IMR-90 (cell line): ENCODE data around the gene OR6F1. TPM values are rescaled to one million over a fixed set of nuclear protein-coding genes. Genes with fewer than 3 reads are reported as not detected.

Source experiments
- ATAC-seq: fragments of 200-7000 bp; cut with Tn5 transposase; 2 replicates; pipeline ENCODE4 v1.9.1; 2020; ENCODE audit warnings: low read depth, mild to moderate bottlenecking, moderate library complexity
- BruUV-seq: library from RNA; stranded (reverse); fragments of 400-500 nt; replicated peaks from 2 replicates; lab custom pipeline; 2021; lab: Mats Ljungman, UMichigan
- CTCF ChIA-PET: fragments of 300-600 bp; formaldehyde crosslinking; extraction: SDS; loops from one replicate; lab custom pipeline; 2021; ENCODE audit warnings: antibody characterized with exemption; lab: Yijun Ruan, JAX
- POLR2A ChIA-PET: fragments of 300-600 bp; sonication (Branson Sonifier 250); formaldehyde crosslinking; loops from one replicate; lab custom pipeline; 2022; ENCODE audit warnings: antibody characterized with exemption; ENCODE audit not compliant: unreplicated experiment; lab: Charles Lee
- DNase-seq: peaks from one replicate; pipeline ENCODE4 v3.0.0; 2013
- H2AFZ ChIP-seq: replicated peaks from 2 replicates; pipeline ENCODE3; 2013; ENCODE audit warnings: low read length, mild to moderate bottlenecking; ENCODE audit not compliant: poor library complexity
- H2AK5ac ChIP-seq: 2 replicates; pipeline ENCODE4 v1.6.1; 2013; ENCODE audit warnings: low read depth, low read length, inconsistent platforms
- H2AK9ac ChIP-seq: replicated peaks from 2 replicates; pipeline ENCODE3; 2013; ENCODE audit warnings: mild to moderate bottlenecking, low read depth, low read length, moderate library complexity; ENCODE audit not compliant: poor library complexity
- H2BK120ac ChIP-seq: 2 replicates; pipeline ENCODE4 v1.6.1; 2013; ENCODE audit warnings: low read depth, low read length, inconsistent platforms
- H2BK15ac ChIP-seq: 3 replicates; pipeline ENCODE4 v1.6.1; 2013; ENCODE audit warnings: low read depth, low read length, inconsistent platforms
- H2BK20ac ChIP-seq: 2 replicates; pipeline ENCODE4 v1.6.1; 2013; ENCODE audit warnings: low read depth, mild to moderate bottlenecking, inconsistent platforms, low read length, moderate library complexity
- H2BK5ac ChIP-seq: 2 replicates; pipeline ENCODE4 v1.6.1; 2013; ENCODE audit warnings: mild to moderate bottlenecking, low read depth, low read length, inconsistent platforms; ENCODE audit not compliant: poor library complexity, severe bottlenecking
- H3K14ac ChIP-seq: replicated peaks from 2 replicates; pipeline ENCODE4 v1.6.1; 2013; ENCODE audit warnings: low read depth, low read length, inconsistent platforms
- H3K18ac ChIP-seq: 2 replicates; pipeline ENCODE4 v1.6.1; 2013; ENCODE audit warnings: low read depth, low read length, control low read depth
- H3K23ac ChIP-seq: 2 replicates; pipeline ENCODE4 v1.6.1; 2013; ENCODE audit warnings: low read depth, low read length, inconsistent platforms
- H3K27ac ChIP-seq: 2 replicates; pipeline ENCODE4 v1.5.1; 2013; ENCODE audit warnings: mild to moderate bottlenecking, control low read depth, low read length; ENCODE audit not compliant: insufficient read depth
- H3K27me3 ChIP-seq: 2 replicates; pipeline ENCODE4 v1.6.1; 2013; ENCODE audit warnings: low read length; ENCODE audit not compliant: control insufficient read depth, insufficient read depth
- H3K36me3 ChIP-seq: 2 replicates; pipeline ENCODE4 v1.6.1; 2013; ENCODE audit warnings: low read length, mixed read lengths; ENCODE audit not compliant: control insufficient read depth, insufficient read depth
- H3K4ac ChIP-seq: 2 replicates; pipeline ENCODE4 v1.6.1; 2013; ENCODE audit warnings: low read depth, low read length, inconsistent platforms
- H3K4me1 ChIP-seq: 2 replicates; pipeline ENCODE4 v1.6.1; 2013; ENCODE audit warnings: low read length, mixed read lengths; ENCODE audit not compliant: control insufficient read depth, insufficient read depth
- H3K4me2 ChIP-seq: 2 replicates; pipeline ENCODE4 v1.6.1; 2013; ENCODE audit warnings: low read depth, mild to moderate bottlenecking, control low read depth, low read length, moderate library complexity
- H3K4me3 ChIP-seq: 2 replicates; pipeline ENCODE4 v1.5.1; 2013; ENCODE audit warnings: low read depth, mild to moderate bottlenecking, control low read depth, low read length, moderate library complexity; ENCODE audit not compliant: insufficient read depth
- H3K56ac ChIP-seq: 2 replicates; pipeline ENCODE4 v1.6.1; 2013; ENCODE audit warnings: low read length, inconsistent platforms; ENCODE audit not compliant: insufficient read depth; ENCODE audit errors: extremely low read depth
- H3K79me1 ChIP-seq, 2 experiments: 2 replicates each; pipeline ENCODE4 v1.6.1; 2013; ENCODE audit warnings: low read length in 2 of 2, inconsistent platforms in 1 of 2, low read depth in 1 of 2
- H3K9ac ChIP-seq: 2 replicates; pipeline ENCODE4 v1.6.1; 2013; ENCODE audit warnings: low read depth, low read length, control low read depth
- H3K9me1 ChIP-seq: 2 replicates; pipeline ENCODE4 v1.6.1; 2013; ENCODE audit warnings: low read length, inconsistent platforms; ENCODE audit not compliant: insufficient read depth
- H3K9me3 ChIP-seq: 2 replicates; pipeline ENCODE4 v1.6.1; 2013; ENCODE audit warnings: low read length; ENCODE audit not compliant: control insufficient read depth, insufficient read depth
- H4K20me1 ChIP-seq: 2 replicates; pipeline ENCODE4 v1.6.1; 2013; ENCODE audit warnings: low read length, inconsistent platforms; ENCODE audit not compliant: insufficient read depth
- H4K5ac ChIP-seq: 2 replicates; pipeline ENCODE4 v1.6.1; 2013; ENCODE audit warnings: mild to moderate bottlenecking, low read depth, low read length, control low read depth
- H4K8ac ChIP-seq, 2 experiments: 2 replicates each; pipeline ENCODE4 v1.6.1; 2013; ENCODE audit warnings: low read depth in 2 of 2, low read length in 2 of 2, control low read depth in 1 of 2, inconsistent platforms in 1 of 2
- H4K91ac ChIP-seq: 2 replicates; pipeline ENCODE4 v1.6.1; 2013; ENCODE audit warnings: low read depth, low read length, inconsistent platforms; ENCODE audit not compliant: insufficient read depth
- BHLHE40 ChIP-seq: fragments of 150-350 bp; IDR thresholded peaks from 2 replicates; pipeline ENCODE4 v1.6.1; 2016; ENCODE audit warnings: mild to moderate bottlenecking, low read depth, low read length
- CHD1 ChIP-seq: IDR thresholded peaks from 2 replicates; pipeline ENCODE4 v1.6.1; 2012; ENCODE audit warnings: low read depth, low read length, improper control_type of control experiment
- FOS ChIP-seq: fragments of 150-350 bp; IDR thresholded peaks from 2 replicates; pipeline ENCODE4 v1.6.1; 2016; ENCODE audit warnings: low read depth, low read length
- MAFK ChIP-seq: IDR thresholded peaks from 2 replicates; pipeline ENCODE4 v1.6.1; 2012; ENCODE audit warnings: low read depth, low read length, improper control_type of control experiment
- MAZ ChIP-seq: IDR thresholded peaks from 2 replicates; pipeline ENCODE4 v1.6.1; 2012; ENCODE audit warnings: low read depth, mild to moderate bottlenecking, low read length, improper control_type of control experiment, moderate library complexity, borderline replicate concordance
- MXI1 ChIP-seq: IDR thresholded peaks from 2 replicates; pipeline ENCODE4 v1.6.1; 2012; ENCODE audit warnings: low read depth, mild to moderate bottlenecking, low read length, moderate library complexity, borderline replicate concordance
- NFE2L2 ChIP-seq: fragments of 150-350 bp; IDR thresholded peaks from 2 replicates; pipeline ENCODE4 v1.6.1; 2016; ENCODE audit warnings: low read depth, mild to moderate bottlenecking, low read length
- RAD21 ChIP-seq: IDR thresholded peaks from 2 replicates; pipeline ENCODE4 v1.6.1; 2012; ENCODE audit warnings: low read length, improper control_type of control experiment
- RCOR1 ChIP-seq: IDR thresholded peaks from 2 replicates; pipeline ENCODE4 v1.6.1; 2012; ENCODE audit warnings: mild to moderate bottlenecking, low read length, improper control_type of control experiment; ENCODE audit not compliant: insufficient replicate concordance
- WGBS, 2 experiments: methylation state at CpG; one replicate each; pipeline versions ENCODE4 v1.1.5 to v1.1.7; 2013; ENCODE audit warnings: missing lambda C conversion rate in 2 of 2; ENCODE audit not compliant: insufficient read length in 1 of 2; ENCODE audit errors: extremely low coverage in 2 of 2; 5-methylcytosine and 5-hydroxymethylcytosine counted together
- dilution Hi-C: fragments of 300-500 bp; cut with HindIII; formaldehyde crosslinking; loops from one replicate; pipeline ENCODE4 v1.14.3; 2018; ENCODE audit warnings: low sequenced_read_pairs; ENCODE audit not compliant: unreplicated experiment
- in situ Hi-C: fragments of 300-500 bp; cut with MboI; formaldehyde crosslinking; loops from 3 replicates; pipeline ENCODE4 v1.14.3; 2019; ENCODE audit warnings: low sequenced_read_pairs, inconsistent platforms, mixed read lengths
- intact Hi-C: fragments of 100-400 bp; cut with micrococcal nuclease; formaldehyde crosslinking; loops from 2 replicates; pipeline ENCODE4 v1.10.0; 2022
- polyA plus RNA-seq, 3 experiments: library from polyadenylated mRNA; depleted of rRNA; stranded (reverse); fragments of >200 nt; gene quantifications; 2 replicates each; pipeline ENCODE4 v1.2.3, GENCODE V29; 2012; ENCODE audit warnings: low replicate concordance in 1 of 3
- total RNA-seq: library from RNA; depleted of rRNA; stranded (reverse); fragments of >200 nt; gene quantifications from 2 replicates; pipeline ENCODE4 v1.2.3, GENCODE V29; 2012
- TF ChIP-seq, protein P1 (sequence below): fragments of 150-350 bp; IDR thresholded peaks from 2 replicates; pipeline ENCODE4 v1.6.1; 2016; ENCODE audit warnings: low read depth, mild to moderate bottlenecking, low read length, moderate library complexity, borderline replicate concordance
- TF ChIP-seq, protein P2 (sequence below): fragments of 150-350 bp; IDR thresholded peaks from 2 replicates; pipeline ENCODE4 v1.6.1; 2017; ENCODE audit warnings: mild to moderate bottlenecking, antibody characterized with exemption, low read length, low read depth

OR6F1 gene
- total and polyA plus RNA-seq, 2 of the 4 experiments (the other 2 are of a cell fraction): not detected

DNA sequence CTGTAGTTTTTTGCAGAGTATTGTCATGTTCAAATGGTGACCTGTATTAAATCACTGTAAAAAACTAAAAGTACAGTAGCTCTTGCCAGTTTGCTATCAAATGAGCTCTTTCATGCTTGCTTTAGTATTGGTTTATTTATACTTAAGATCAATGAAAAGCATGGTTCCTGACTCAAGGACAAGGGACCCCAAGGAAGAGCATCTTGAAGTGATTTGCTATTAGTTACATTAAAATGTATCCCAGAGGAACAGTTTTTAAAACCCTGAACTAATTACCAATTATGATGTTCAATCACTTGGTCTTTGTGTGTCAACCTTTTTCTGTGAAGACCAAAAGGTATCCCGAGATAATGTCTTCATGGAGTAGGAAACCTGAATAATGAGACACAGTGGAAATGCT, 36.8 kb downstream of the OR6F1 start, which contains the start of gene OR13G1:
Gene OR13G1 (minus strand): TSS at position 101 of the 400 bp plus-strand sequence. CDS start 6,698 bp downstream, outside the sequence.
- no TSS peak for BruUV-seq
- Histone ChIP-seq H3K14ac (no peak within 1 kb of the TSS), H3K9me3 (peaks cover 2% of the 10 kb centered on the region; the same call in 1 of the 2 replicates), H4K5ac (no peak within 1 kb of the TSS), H3K4me2 (no peak within 1 kb of the TSS), H2AK5ac (no peak within 1 kb of the TSS), H3K27ac (no peak within 1 kb of the TSS), H3K9ac (no peak within 1 kb of the TSS), H3K23ac (no peak within 1 kb of the TSS), H3K79me1 (no peaks in the 10 kb centered on the region), H3K9me1 (no peaks in the 10 kb centered on the region), H2AK9ac (no peak within 1 kb of the TSS), H3K4me1 (no peaks in the 10 kb centered on the region), H3K27me3 (no peaks in the 10 kb centered on the region), H3K56ac (no peak within 1 kb of the TSS), H2AFZ (no peak within 1 kb of the TSS), H4K20me1 (no peaks in the 10 kb centered on the region), H2BK20ac (no peak within 1 kb of the TSS), H3K36me3 (no peaks in the 10 kb centered on the region), H3K18ac (no peak within 1 kb of the TSS), H3K4me3 (no peak within 1 kb of the TSS), H2BK15ac (no peak within 1 kb of the TSS), H2BK5ac (no peak within 1 kb of the TSS), H4K91ac (no peak within 1 kb of the TSS), H4K8ac (no peak within 1 kb of the TSS), H3K4ac (no peak within 1 kb of the TSS), H2BK120ac (no peak within 1 kb of the TSS)
- ChIA-PET POLR2A (no interaction called here), CTCF (no interaction called here)
- DNase-seq: no peak
- dilution Hi-C loops: no loop called here
- intact Hi-C loops: loop anchor here (5.0 kb wide), 1 partner anchor 373 kb away; no protein-coding TSS in a partner anchor
- in situ Hi-C loops: no loop called here
- no CpG with 5 or more reads among the region's 1 CpG for WGBS, 2 experiments
- no peak for TF ChIP-seq MAZ
- TF ChIP-seq, protein P1, sequence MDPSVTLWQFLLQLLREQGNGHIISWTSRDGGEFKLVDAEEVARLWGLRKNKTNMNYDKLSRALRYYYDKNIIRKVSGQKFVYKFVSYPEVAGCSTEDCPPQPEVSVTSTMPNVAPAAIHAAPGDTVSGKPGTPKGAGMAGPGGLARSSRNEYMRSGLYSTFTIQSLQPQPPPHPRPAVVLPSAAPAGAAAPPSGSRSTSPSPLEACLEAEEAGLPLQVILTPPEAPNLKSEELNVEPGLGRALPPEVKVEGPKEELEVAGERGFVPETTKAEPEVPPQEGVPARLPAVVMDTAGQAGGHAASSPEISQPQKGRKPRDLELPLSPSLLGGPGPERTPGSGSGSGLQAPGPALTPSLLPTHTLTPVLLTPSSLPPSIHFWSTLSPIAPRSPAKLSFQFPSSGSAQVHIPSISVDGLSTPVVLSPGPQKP: no peak
- no peak for TF ChIP-seq BHLHE40
- TF ChIP-seq FOS: no peak
- no peak for TF ChIP-seq NFE2L2
- TF ChIP-seq RAD21: no peak
- TF ChIP-seq, protein P2, sequence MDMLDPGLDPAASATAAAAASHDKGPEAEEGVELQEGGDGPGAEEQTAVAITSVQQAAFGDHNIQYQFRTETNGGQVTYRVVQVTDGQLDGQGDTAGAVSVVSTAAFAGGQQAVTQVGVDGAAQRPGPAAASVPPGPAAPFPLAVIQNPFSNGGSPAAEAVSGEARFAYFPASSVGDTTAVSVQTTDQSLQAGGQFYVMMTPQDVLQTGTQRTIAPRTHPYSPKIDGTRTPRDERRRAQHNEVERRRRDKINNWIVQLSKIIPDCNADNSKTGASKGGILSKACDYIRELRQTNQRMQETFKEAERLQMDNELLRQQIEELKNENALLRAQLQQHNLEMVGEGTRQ: no peak
- TF ChIP-seq RCOR1: no peak
- no peak for TF ChIP-seq MAFK
- no peak for TF ChIP-seq CHD1
- no peak for TF ChIP-seq MXI1
- ATAC-seq: no peak
